Karpas-422 (cell line): Measurements from ENCODE around the gene RNU6-7. TPM values are rescaled to one million over a fixed set of nuclear protein-coding genes. Genes with fewer than 3 reads are reported as not detected.
A peak's percentile ranks its signal among the peaks of the same experiment; 100 is the strongest.

Experiments
- DNase-seq: peaks from one replicate; pipeline ENCODE4 v3.0.0-alpha.2; 2015
- H2AFZ ChIP-seq: fragments of 200-600 bp; sonication (generic); 2 replicates; pipeline ENCODE4 v1.6.1; 2014; ENCODE audit warnings: antibody characterized with exemption, low read length, mixed read lengths
- H3K27ac ChIP-seq: fragments of 200-600 bp; sonication (generic); 2 replicates; pipeline ENCODE4 v1.5.1; 2014; ENCODE audit warnings: mild to moderate bottlenecking, low read length, moderate library complexity
- H3K27me3 ChIP-seq: fragments of 200-600 bp; sonication (generic); 2 replicates; pipeline ENCODE4 v1.6.1; 2014; ENCODE audit warnings: low read length, mixed read lengths
- H3K36me3 ChIP-seq: fragments of 200-600 bp; sonication (generic); 2 replicates; pipeline ENCODE4 v1.6.1; 2014; ENCODE audit warnings: low read length, mixed read lengths; ENCODE audit not compliant: insufficient read depth
- H3K4me1 ChIP-seq: fragments of 200-600 bp; sonication (generic); 2 replicates; pipeline ENCODE4 v1.6.1; 2014; ENCODE audit warnings: mild to moderate bottlenecking, low read length, mixed read lengths
- H3K4me2 ChIP-seq: fragments of 200-600 bp; sonication (generic); 2 replicates; pipeline ENCODE4 v1.6.1; 2014; ENCODE audit warnings: low read length, low read depth, mild to moderate bottlenecking; ENCODE audit not compliant: poor library complexity, severe bottlenecking
- H3K4me3 ChIP-seq: fragments of 200-600 bp; sonication (generic); 2 replicates; pipeline ENCODE4 v1.5.1; 2014; ENCODE audit warnings: mild to moderate bottlenecking, antibody characterized with exemption, low read length, mixed read lengths
- H3K79me2 ChIP-seq: fragments of 200-600 bp; sonication (generic); 2 replicates; pipeline ENCODE4 v1.6.1; 2014; ENCODE audit warnings: mild to moderate bottlenecking, low read length, mixed read lengths
- H3K9ac ChIP-seq: fragments of 200-600 bp; sonication (generic); 2 replicates; pipeline ENCODE4 v1.6.0; 2014; ENCODE audit warnings: low read length
- H3K9me2 ChIP-seq: fragments of 200-600 bp; sonication (generic), shearing (Covaris generic); replicated peaks from 2 replicates; pipeline ENCODE4 v1.6.0; 2014; ENCODE audit warnings: mild to moderate bottlenecking, low read length, moderate library complexity; ENCODE audit not compliant: insufficient read depth
- H3K9me3 ChIP-seq: fragments of 300-700, 200-600 bp; sonication (generic); 2 replicates; pipeline ENCODE4 v1.6.1; 2014; ENCODE audit warnings: low read length, mixed read lengths
- H4K20me1 ChIP-seq: fragments of 200-600 bp; sonication (generic); 2 replicates; pipeline ENCODE4 v1.6.1; 2014; ENCODE audit warnings: mild to moderate bottlenecking, antibody characterized with exemption, low read length, low read depth; ENCODE audit not compliant: insufficient read depth
- total RNA-seq: library from RNA; depleted of rRNA; stranded (reverse); fragments of >200 nt; shearing (Covaris generic); gene quantifications from 2 replicates; pipeline ENCODE4 v1.2.3, GENCODE V29; 2014; ENCODE audit warnings: low replicate concordance

Gene RNU6-7
- total RNA-seq, 1 experiment from 2014 or later = not detected

DNA sequence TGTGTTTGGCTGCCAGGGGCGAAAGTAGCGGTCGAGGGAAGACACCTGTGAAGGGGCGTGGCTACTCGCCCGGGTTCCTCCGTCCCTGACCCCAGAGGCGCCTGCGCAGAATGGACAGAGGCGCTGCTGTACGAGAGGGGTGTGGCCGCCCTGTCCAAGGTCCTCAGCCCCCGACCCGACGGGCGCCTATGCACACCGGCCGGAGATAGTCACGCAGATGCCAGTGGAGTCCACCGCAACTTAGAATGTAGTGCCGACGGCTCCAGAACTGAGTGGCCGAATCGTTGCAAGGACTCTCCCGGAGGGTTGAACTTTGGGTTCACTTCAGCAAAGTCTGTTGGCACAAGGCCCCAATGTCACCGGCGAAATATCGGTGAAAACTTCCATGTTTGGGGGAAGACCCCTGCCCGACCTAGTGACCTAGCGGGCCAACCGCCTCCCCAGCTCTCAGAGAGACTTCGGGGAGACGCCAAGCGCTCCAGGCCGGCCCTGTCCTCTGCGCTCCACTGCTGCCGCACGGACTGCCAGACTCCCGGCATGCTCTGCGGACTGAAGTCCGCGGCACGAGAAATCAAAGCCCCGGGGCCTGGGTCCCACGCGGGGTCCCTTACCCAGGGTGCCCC is 541 bp upstream of the RNU6-7 start:
- Histone ChIP-seq H4K20me1 (no peaks in the 10 kb centered on the region), H3K4me3 (peak overlapping the region; percentile 79), H3K79me2 (no peaks in the 10 kb centered on the region), H3K27ac (no peak overlapping the region), H3K4me2 (peak overlapping the region; percentile 95), H3K27me3 (no peaks in the 10 kb centered on the region), H3K4me1 (peaks cover 43% of the 10 kb centered on the region), H2AFZ (peak overlapping the region; percentile 91), H3K9me3 (no peaks in the 10 kb centered on the region), H3K36me3 (no peaks in the 10 kb centered on the region), H3K9me2 (no peaks in the 10 kb centered on the region), H3K9ac (peak overlapping the region; percentile 67)
- peak; percentile 94 for DNase-seq

DNA sequence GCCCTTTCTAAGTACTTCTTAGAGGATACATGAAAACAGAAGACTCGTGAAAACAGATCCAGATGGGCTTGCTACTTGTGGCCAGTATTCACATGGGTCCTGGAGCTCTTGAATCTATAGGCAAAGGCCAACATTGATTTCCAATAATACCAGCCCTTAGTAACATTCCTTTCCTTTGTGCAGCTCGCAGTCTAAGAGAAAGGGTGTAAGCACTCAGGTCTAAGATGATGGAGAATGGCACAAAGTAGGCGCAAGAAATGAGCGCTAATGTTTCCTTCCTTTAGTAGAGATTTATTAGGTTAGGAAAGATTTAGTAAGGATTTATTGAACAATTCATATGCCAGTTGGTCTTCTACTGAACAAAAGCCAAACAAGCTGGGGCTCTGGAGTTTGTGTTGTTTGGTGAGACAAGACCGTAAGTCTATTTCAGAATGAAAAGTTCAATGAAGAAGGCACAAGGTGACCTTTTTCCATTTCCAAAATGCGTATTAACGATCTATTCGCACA is 699 bp downstream of the RNU6-7 start:
- no peaks in the 10 kb centered on the region for H3K36me3 ChIP-seq
- no peaks in the 10 kb centered on the region for H4K20me1 ChIP-seq
- no peaks in the 10 kb centered on the region for H3K9me2 ChIP-seq
- H3K9ac ChIP-seq = peak overlapping the region; percentile 67
- no peak for DNase-seq
- peaks cover 43% of the 10 kb centered on the region for H3K4me1 ChIP-seq
- peak overlapping the region; percentile 91 for H2AFZ ChIP-seq
- H3K79me2 ChIP-seq = no peaks in the 10 kb centered on the region
- no peak overlapping the region for H3K27ac ChIP-seq
- peak overlapping the region; percentile 79 for H3K4me3 ChIP-seq
- H3K9me3 ChIP-seq = no peaks in the 10 kb centered on the region
- H3K27me3 ChIP-seq = no peaks in the 10 kb centered on the region
- H3K4me2 ChIP-seq = peak overlapping the region; percentile 95

DNA sequence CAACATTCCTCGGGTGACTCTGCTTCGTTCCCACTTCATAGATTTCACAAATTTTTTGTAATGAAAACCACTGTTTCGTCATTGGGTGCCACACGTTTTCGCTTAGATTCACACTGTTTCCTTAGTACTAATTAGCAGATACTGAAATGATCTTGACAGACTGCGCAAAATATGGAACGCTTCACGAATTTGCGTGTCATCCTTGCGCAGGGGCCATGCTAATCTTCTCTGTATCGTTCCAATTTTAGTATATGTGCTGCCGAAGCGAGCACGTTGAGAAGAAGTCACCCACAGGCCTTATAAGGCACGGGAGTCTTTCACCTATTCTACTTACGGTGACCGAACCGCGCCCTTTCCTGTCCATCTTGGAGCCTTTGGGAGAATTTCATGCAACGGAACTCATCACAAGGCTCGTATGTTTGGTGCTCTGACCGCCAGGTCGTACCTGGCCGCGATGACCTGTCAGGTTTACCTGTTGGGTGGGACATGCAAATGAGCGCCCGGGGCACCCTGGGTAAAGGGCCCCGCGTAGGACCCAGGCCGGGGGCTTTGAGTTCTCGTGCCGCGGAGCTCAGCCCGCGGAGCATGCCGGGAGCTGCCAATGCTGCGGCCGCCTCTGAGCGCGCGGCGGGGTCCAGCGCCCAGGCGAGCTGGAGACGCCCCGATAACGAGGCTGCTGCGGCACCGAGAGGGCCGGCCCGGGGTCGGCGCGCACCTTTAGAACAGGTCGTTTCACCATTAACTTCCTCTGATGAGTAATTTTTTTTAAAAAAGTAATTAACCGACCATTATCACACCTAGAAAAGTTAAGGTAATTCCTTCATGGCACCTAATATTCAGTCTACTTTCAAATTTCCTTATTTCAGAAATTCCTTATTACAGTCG is 1.4 kb downstream of the RNU6-7 start, which contains the start of gene RNU6-8:
Gene RNU6-8 (minus strand): TSS at position 272 of the 885 bp plus-strand sequence.
- peak; percentile 98 for DNase-seq
- Histone ChIP-seq H3K9ac (peak within 1 kb of the TSS; percentile 74), H3K9me3 (no peaks in the 10 kb centered on the region), H3K4me2 (peak within 1 kb of the TSS; percentile 95), H2AFZ (peak within 1 kb of the TSS; percentile 91), H3K27me3 (no peaks in the 10 kb centered on the region), H3K4me1 (peaks cover 43% of the 10 kb centered on the region), H4K20me1 (no peaks in the 10 kb centered on the region), H3K9me2 (no peaks in the 10 kb centered on the region), H3K4me3 (peak within 1 kb of the TSS; percentile 79), H3K27ac (no peak within 1 kb of the TSS), H3K36me3 (no peaks in the 10 kb centered on the region), H3K79me2 (no peaks in the 10 kb centered on the region)

DNA sequence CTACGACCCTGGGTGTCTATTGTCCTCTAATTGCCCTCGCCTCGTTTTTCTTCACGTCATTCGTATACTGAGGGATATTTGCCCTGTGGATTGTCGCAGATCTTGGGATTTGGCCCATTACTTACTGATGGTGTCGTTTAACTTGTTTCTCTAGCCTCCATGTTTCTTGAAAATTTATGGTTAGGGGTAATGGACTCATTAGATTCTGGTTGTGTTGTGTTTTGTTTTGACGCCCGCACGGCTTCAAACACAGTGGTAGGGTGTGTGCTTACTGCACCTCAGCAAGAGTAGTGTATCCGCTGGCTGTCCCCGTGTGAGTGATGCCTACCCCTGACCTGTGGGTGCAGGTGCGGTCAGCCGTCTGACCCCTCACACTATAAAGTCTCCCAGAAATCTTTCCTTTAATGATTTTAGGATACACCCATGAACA is 2.1 kb downstream of the RNU6-7 start:
- H4K20me1 ChIP-seq = no peaks in the 10 kb centered on the region
- no peaks in the 10 kb centered on the region for H3K9me2 ChIP-seq
- no peaks in the 10 kb centered on the region for H3K27me3 ChIP-seq
- H3K27ac ChIP-seq = no peak overlapping the region
- no peaks in the 10 kb centered on the region for H3K79me2 ChIP-seq
- DNase-seq = peak; percentile 55
- H2AFZ ChIP-seq = peak overlapping the region; percentile 82
- peak overlapping the region; percentile 95 for H3K4me2 ChIP-seq
- peak overlapping the region; percentile 74 for H3K9ac ChIP-seq
- H3K36me3 ChIP-seq = no peaks in the 10 kb centered on the region
- peaks cover 43% of the 10 kb centered on the region for H3K4me1 ChIP-seq
- H3K4me3 ChIP-seq = peak overlapping the region; percentile 79
- H3K9me3 ChIP-seq = no peaks in the 10 kb centered on the region

DNA sequence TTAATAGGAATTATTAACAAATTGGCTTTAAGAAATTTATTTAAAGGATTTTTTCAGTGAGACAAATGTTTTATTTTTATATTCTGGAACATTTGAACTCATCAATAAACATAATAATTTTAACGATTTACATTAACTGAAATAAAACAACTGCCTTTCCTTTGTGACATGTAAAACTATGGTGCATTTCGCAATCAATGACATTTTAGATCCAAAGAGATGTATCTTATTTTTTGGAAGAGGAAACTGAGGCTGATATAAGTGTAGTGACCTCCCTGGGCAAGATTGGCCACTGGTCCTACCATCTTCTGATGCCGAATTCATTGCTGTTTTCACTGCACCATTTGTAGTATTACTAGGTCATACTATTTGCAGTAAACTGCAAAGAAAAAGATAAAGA is 3.7 kb downstream of the RNU6-7 start:
- Histone ChIP-seq H3K9ac (no peak overlapping the region), H3K4me1 (peaks cover 36% of the 10 kb centered on the region), H3K4me2 (no peak overlapping the region), H3K36me3 (no peaks in the 10 kb centered on the region), H3K4me3 (no peak overlapping the region), H3K27me3 (no peaks in the 10 kb centered on the region), H3K79me2 (no peaks in the 10 kb centered on the region), H4K20me1 (no peaks in the 10 kb centered on the region), H3K9me2 (no peaks in the 10 kb centered on the region), H3K9me3 (no peaks in the 10 kb centered on the region), H2AFZ (no peak overlapping the region), H3K27ac (no peak overlapping the region)
- DNase-seq = no peak

DNA sequence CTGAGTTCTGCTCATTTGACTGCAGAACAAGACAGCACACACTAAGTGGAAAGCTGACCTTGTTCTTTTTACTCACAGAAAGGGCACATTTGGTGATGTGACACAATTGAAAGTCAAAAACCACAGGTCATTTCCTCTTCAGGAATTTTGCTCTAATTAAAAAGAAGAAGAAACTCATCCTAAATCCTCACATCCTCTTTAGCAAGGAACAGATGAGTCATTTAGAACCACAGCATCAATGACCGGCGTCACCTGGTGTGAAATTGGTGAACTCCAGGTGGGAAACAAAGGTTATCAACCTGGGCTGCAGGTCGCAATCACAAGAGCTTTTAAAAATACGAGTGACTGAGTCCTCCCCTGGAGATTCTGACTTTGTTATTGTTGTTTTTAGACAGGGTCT is 4.1 kb downstream of the RNU6-7 start:
- DNase-seq = no peak
- Histone ChIP-seq H3K4me2 (no peak overlapping the region), H3K27me3 (no peaks in the 10 kb centered on the region), H4K20me1 (no peaks in the 10 kb centered on the region), H3K9me3 (no peaks in the 10 kb centered on the region), H3K27ac (no peak overlapping the region), H2AFZ (no peak overlapping the region), H3K4me3 (no peak overlapping the region), H3K79me2 (no peaks in the 10 kb centered on the region), H3K4me1 (peaks cover 32% of the 10 kb centered on the region), H3K36me3 (no peaks in the 10 kb centered on the region), H3K9me2 (no peaks in the 10 kb centered on the region), H3K9ac (no peak overlapping the region)

DNA sequence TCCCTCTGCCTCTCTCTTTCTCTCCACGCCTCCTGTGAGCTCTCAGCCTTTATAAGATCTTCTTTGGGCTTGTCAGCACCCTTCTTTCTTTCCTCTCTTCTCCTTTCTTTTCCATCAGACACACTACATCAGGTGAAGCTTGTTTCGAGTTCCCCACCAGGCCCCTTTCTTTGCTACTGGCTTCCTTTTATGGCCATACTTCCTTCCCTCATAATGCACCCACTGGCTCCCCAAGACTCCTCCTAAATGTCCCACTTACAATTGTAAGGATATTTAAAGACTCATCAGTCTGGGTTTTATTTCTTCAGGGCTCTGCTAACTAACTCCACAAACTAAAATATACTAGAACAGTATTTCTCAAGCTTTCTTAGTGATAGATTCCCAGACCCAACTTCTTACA is 4.7 kb downstream of the RNU6-7 start:
- Histone ChIP-seq H3K27ac (no peak overlapping the region), H3K27me3 (no peaks in the 10 kb centered on the region), H2AFZ (no peak overlapping the region), H3K36me3 (no peaks in the 10 kb centered on the region), H3K9ac (no peak overlapping the region), H3K4me2 (no peak overlapping the region), H3K4me3 (no peak overlapping the region), H3K79me2 (no peaks in the 10 kb centered on the region), H3K4me1 (peaks cover 28% of the 10 kb centered on the region), H3K9me3 (no peaks in the 10 kb centered on the region), H3K9me2 (no peaks in the 10 kb centered on the region), H4K20me1 (no peaks in the 10 kb centered on the region)
- no peak for DNase-seq

DNA sequence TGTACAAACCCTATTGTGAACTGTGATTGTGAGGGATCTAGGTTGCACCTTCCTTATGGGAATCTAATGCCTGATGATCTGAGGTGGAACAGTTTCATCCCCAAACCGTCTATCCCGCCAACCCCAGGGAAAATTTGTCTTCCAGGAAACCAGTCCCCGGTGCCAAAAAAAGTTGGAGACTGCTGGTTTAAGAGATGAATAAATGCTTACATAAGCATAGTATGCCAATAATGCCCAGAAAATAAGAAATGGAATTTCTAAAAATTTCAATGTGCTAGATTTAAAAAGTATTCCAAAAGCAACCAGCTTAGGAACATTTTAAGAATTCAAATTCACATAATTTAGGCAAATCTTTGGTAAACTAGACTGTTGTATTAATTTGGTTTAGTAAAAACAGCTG is 6.6 kb downstream of the RNU6-7 start:
- DNase-seq = no peak
- no peaks in the 10 kb centered on the region for H3K27me3 ChIP-seq
- no peak overlapping the region for H3K4me3 ChIP-seq
- no peak overlapping the region for H3K9ac ChIP-seq
- no peaks in the 10 kb centered on the region for H3K9me3 ChIP-seq
- H3K9me2 ChIP-seq = no peaks in the 10 kb centered on the region
- H4K20me1 ChIP-seq = no peaks in the 10 kb centered on the region
- H3K79me2 ChIP-seq = no peaks in the 10 kb centered on the region
- H3K36me3 ChIP-seq = no peaks in the 10 kb centered on the region
- no peak overlapping the region for H3K27ac ChIP-seq
- H3K4me2 ChIP-seq = no peak overlapping the region
- no peak overlapping the region for H2AFZ ChIP-seq
- peaks cover 19% of the 10 kb centered on the region for H3K4me1 ChIP-seq
